Measurements from ENCODE around the gene CYB561.

GRCh38 chr17:63448655-63449054 lies 2.5 kb upstream of the CYB561 start:
- TF ChIP-seq CTCF (IDR thresholded peaks at IDR 0.05) (no peak), POLR2AphosphoS5 (IDR thresholded peaks at IDR 0.05; ENCODE audit: low read depth, low read length) (no peak)

Measured in Panc1 (cell line).